ENCODE data around the gene LRPAP1.

The LRPAP1 gene

DNA sequence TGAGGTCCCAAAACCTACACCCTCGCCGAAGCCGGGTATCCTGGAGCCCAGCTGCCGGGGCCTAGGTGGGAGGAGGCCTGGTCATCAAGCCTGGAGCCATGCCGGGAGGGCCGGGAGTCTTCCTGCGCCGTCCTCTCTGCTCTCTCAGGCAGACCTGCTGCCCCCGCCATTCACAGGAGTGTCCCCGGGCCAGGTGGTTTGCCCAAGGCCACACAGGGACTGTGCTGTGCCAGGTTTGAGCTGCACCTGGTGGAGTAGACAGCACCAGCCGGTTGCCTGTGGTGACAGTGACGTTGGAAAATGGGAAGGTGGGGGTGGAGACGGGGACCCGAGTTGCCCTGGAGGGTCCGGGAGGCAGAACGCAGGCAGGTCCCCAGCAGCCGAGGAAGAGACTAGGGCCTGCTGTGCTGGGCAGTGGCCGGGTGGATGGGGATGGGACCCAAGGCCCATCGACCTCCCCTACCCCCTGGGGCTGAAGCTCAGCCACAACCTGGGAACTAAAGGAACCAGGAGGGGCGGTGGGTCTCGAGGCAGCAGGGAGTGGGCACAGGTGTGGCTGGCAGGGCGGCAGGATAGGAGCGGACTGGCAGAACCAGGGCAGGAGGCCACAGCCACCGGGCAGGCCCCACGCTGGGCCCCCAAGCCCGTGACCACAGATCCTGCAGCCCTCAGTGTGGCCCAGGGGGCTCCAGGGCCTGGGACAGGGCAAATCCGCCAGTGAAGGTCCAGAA is 59.6 kb downstream of the LRPAP1 start:
- no peak for DNase-seq (ENCODE audit: low read depth in 2 of 2)

DNA sequence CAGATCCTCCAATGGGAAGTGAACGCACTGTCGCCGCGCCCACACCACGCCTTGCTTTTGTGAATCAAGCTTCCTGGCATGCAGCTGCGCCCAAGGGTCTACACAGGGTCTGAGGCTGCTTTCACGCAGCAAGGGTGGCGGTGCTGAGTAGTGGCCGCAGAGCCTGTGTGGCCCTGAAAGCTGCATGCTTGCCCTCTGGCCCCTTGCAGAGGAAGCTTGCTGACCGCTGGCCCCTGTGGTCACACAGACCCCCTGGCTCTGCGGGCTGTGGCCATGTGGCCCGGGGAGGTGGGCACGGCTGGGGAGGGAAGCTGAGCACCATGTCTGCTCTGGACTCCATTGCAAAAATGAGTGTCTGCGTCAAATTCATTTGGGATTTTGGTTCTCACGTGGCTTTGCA is 60.3 kb downstream of the LRPAP1 start:
- DNase-seq (ENCODE audit: low read depth in 2 of 2) = no peak

DNA sequence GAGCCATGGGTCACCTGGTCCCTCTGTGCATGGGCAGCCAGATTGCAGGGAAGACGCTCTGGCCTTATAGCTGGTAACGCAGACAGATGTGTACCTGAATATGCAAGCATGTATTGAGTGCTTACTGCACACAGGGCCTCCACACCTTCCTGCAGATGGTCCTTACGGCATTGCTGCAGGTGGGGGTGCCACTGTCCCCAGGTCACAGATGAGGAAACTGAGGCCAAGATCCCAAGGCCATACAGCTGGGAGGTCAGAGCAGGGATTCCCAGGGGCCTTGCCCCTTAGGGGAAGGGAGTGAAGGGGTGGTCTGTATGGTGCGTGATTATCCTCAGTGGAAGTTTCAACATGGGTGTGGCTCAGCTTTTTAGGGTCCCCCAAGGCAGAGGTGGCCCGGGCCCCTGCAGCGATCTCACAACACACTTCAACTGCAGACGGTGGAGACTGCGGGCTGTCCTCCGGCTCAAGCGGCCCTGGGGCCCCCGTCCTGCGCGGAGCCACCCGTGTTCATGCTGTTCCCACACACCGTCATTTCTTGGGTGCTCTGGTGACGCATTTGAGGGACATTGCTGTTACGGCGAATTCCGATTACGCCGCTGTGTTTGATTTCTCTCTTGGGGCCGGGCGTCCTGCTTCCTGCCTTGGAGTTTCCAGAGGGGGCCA is 61.0 kb downstream of the LRPAP1 start:
- no peak for DNase-seq (ENCODE audit: low read depth in 2 of 2)

DNA sequence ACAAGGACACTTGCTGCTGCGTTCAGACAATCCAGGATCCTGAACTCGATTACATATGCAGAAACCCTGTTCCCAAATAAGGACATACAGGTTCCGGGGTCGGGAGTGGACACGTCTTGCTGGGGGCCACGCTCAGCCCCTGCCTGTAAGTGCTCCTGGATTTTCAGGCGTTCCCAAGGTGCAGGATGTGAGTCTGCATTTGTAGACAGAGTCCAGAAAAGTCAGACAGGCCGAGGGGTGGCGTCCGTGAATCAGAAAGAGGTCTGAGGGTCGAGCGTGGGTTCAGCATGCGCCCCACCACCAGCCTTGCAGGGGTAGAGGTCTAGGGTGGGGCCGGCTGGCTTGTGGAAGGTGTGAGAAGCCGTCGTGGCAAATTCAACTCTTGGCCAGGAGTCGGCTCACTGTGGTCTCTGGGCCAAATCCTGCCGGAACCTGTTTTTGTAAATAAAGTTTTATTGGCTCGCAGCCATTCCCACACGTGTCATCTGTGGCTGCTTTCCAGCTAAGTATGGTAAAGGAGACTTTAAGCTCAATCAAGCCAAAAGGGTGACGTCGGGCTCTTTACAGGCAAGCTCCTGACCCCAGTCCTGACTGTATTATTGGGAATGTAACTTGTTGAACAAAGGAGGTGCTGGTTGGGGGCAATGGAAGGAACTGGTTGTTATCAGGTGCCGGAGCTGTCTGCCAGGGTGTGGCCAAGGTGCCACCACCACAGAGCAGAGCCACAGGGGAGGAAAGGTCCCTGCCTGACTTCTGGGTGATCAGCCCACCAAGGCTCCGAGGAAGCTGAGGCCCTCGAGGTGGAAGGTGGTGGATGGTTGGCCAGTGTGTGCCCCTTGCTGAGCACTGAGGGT is 61.8 kb downstream of the LRPAP1 start:
- no peak for DNase-seq (ENCODE audit: low read depth in 2 of 2)

DNA sequence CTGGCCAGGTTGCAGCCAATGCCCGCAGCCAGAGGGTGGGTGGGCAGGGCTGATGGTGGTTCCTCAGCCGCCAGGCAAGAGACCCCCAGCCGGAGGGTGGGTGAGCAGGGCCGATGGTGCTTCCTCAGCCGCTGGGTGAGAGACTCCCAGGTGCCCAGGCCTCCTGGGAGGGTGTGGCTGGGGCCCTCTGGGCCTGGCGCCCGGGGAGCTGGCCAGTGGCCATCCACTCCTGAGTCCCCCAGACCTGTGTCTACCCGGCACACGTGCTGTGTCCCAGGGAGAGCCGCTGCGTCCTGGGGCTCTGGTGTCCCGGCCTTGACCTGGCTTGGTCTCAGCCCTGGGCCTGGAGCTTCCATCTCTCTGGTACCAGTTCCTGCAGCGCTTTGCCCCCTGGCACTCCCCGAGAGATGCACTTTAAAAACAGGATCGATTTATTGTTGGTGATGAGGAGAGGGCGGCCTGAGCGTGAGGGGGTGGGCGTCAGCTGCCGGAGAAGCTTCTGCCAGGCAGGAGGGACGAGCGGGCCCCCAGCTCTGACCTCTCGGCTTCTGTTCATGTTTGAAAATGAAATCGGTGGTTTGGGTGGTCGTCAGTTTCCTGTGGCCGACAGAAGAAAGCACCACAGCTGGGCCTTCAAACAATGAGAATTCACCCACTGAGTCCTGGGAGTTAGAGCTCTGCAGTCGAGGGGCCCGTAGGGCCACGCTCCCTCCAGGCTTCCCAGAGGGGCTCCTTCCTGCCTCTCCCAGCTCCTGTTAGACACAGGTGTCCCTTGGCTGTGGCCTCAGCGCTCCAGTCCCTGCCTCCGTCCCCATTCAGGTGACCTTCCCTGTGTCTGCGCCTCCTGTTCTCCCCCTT is 62.6 kb downstream of the LRPAP1 start:
- no peak for DNase-seq (ENCODE audit: low read depth in 2 of 2)

DNA sequence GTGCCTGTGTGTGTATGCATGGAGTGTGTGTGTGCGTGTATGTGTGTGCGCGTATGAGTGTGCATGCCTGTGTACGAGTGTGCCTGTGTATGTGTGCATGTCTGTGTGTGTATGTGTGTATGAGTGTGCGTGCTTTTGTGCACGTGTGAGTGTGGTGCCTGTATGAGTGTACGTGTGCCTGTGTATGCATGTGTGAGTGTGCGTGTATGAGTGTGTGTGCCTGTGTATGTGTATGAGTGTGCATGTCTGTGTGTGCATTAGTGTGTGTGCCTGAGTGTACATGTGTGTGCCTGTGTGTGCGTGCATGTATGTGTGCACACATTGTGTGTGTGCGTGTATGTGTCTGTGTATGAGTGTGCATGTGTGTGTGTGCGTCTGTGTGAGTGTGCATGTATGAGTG is 63.4 kb downstream of the LRPAP1 start:
- DNase-seq (ENCODE audit: low read depth in 2 of 2) = no peak

DNA sequence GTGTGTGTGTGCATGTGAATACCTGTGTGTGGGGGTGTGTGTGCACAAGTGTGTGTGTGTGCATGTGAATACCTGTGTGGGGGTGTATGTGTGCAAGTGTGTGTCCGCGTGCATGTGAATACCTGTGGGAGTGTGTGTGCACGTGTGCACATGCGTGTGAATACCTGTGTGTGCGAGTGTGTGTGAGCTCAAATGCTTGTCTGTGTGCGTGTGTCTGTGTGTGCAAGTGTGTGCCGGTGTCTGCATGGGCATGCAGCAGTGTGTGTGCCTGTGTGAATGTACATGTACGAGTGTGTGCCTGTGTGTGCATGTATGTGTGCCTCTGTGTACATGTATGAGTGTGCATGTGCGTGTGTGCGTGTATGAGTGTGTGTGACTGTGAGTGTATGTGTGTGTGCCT is 64.1 kb downstream of the LRPAP1 start:
- no peak for DNase-seq (ENCODE audit: low read depth in 2 of 2)

DNA sequence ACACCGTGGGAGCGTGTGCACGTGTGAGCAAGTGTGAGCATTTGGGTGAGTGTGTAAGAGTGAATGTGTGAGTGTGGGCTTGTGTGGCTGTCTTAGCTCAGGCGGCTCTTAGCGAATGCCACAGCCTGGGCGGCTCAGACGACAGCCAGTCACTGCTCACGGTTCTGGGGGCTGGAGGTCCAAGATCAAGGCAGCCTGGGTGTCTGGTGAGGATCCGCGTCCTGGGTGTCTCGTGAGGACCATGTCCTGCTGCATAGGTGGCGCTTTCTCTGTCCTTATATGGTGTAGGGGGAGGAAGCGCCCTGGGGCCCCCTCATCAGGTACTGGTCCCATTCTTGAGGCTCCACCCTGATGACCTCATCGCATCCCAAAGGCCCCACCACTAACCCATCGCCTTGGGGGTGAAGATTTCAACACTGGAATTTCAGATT is 64.6 kb downstream of the LRPAP1 start:
- no peak for DNase-seq (ENCODE audit: low read depth in 2 of 2)

DNA sequence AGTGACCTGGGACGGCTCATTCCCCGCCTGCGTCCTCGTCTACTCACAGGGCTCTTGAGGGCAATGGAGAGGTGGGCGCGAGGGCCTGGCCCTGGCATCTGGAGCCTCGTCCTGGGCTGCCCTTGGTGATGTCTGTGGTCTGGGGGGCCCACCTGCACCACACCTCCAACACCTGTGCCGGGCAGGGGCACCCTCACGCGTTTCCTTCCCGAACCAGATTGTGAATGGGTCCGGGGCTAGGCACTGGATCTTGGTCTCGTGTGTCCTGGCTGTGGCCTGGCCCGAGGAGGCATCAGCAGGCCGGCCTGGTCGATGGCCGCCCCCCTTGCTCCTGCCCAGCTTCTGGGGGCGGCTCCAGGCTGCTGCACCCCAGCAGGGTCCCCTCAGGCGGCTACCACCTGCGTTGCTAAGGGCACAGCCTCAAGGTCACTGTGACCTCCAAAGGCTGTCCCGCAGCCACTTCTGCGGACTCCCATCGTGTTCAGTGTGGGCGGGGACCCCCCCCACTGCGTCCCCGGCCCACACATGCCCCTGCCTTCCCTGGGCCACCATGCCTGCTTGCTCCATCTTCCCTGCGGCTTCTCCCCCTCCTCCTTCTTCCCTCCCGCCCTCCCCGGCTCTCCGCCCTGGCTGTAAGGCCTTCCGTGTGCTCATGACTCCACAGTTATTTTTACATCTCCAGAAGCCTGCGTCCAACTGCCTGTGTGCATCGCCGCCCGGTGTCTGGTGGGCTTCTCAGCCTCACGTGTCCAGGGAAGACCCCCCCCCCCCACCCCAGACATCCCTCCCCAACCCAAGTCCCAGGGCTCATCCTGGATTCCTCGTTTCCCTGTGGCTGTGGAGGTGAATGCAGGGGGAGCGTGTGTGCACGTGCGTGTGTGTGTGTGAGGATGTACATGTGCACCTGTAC is 65.3 kb downstream of the LRPAP1 start:
- no peak for DNase-seq (ENCODE audit: low read depth in 2 of 2)

DNA sequence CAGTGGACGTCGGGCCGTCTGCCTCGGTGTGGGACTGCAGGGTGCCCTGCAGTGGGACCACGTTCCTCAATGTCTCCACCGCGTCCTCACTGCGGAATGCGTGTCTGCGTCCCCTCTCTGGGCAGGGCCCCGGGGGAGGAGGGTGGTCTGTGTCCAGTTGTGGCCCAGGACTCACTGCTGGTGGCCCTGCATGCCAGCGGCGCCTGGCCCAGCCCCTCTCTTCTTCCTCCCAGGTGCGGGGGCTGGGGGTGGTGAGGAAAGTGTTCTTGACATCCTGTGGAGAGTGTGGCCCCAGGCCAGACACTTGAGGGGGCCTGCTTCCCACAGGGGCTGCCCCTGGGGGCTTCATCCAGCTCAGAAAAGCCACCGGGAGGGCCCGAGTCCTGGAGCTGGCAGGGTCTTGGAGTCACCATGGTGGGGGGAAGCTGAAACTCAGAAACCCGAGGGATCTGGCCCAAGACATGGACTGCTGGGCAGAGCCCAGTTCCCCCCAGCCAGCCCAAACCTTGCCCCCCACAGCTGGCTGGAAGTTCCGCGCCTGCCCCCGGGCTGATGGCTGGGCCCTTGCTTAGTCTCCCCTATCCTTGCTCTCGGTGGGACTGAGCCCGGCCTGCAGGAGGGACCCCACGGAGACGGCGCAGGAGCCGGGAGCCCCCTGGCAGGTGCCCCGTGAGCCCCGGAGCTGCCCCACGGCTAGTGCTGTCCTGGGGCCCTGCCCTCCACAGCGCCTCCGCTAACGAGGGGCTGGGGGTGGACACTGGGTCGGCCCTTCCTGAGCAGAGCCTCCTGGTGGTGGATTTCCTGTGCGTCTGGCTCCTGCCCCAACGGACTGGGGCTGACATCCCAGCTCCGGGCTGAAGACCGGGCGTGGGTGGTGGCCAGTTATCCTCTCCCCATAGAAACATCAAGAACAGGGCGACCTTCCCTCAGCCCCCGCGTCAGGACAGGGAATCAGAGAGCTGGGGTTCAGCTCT is 66.2 kb downstream of the LRPAP1 start:
- DNase-seq (ENCODE audit: low read depth in 2 of 2) = no peak

DNA sequence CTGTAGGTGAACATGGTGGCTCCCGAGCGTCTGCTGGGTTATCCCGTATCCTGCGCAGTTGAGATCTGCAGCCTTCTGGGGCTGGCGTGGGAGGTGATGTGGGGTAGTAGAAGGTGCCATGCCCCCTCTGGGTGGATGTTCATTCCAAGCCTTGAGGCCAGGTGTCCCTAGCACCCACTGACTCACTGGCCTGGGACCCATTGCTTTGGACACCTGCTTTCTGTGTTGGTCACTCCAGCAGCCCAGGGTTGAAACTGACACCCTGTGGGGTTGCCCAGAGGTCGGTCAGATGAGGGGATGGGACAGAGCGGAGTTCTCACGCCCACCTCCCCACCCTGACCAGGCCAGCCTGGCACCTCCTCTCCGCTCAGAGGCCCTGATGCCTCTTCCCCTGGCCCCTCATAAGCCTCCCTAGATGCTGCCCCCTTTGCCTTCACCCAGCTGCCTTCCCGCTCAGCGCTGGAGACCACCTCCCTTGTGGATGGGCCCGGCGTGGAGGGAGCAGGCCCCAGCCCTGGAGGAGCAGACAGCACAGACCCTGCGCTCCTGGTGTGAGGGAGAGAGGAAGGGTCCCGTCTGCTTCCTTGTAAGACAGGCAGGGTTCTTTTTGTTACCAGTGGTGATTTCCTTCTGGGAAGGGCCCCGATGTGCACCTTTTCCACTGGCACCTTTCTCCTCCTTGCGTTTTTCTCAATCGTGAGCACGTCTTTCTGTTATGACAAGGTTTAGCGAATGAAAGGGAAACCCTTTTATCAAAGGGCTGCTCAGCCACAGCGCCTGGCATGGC is 67.1 kb downstream of the LRPAP1 start:
- DNase-seq (ENCODE audit: low read depth in 2 of 2) = no peak

DNA sequence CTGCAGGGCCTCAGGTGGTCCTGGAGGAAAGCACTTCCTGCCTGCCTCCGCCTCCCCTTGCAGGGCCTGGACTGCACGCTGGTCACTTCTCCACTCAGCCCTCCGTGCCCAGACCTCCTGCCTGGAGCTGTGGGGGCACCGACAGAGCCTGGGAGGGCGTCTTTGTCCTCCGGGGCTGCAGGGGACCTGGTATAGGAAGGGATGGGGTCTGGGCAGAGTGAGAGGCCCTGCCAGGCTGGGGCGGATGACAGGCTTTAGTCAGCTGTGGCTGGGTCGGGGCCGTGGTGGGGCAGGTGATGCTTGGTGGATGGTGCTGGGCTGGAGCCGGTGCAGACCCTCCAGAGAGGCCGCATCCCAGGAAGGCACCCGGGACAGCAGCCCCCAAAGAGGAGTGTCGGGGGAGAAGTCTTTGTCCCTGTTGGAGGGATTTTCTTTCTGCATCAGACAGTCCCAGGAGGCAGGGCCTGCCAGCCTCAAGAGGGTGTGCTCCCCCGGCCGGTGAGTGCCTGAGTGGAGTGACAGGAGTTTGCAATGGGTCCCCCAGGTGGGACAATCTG is 67.8 kb downstream of the LRPAP1 start:
- no peak for DNase-seq (ENCODE audit: low read depth in 2 of 2)

DNA sequence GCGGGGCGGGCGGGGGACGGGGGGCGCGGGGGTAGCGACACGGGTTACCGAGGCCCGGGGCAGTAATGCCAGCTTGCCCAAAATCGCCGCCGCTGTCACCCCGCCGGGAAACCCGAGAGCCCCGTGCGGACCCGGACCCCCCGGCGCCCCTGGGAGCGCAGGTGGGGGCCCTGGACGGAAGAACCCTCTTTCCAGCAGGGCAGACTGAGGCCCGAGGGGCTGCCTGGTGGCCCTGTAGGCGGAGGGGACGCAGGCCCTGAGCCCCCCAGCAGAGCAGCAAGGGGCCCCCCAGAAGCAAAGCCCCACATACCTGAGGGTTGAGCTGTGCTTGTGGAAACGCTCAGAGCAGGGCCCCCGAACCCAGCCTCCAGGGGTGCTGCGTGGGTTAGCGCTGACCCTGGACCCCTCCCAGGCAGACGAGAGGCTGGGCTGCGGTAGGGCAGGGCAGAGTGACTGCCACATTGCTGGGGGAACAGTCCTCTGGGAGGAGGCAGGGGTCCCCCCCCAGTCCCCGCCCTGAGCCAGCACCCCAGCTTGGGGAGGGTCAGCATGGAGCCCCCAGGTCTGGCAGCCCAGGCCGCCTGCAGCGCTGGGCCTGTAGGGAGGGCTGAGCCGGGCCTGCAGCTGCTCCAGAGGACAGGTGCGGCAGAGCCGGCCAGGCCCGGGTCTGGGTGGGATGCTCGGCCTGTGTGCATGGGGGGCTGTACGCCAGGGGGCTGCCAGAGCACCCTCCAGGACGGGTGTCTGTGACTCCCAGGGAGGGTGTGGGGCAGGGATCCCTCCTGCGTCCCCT is 68.5 kb downstream of the LRPAP1 start:
- DNase-seq (ENCODE audit: low read depth in 2 of 2) = no peak

DNA sequence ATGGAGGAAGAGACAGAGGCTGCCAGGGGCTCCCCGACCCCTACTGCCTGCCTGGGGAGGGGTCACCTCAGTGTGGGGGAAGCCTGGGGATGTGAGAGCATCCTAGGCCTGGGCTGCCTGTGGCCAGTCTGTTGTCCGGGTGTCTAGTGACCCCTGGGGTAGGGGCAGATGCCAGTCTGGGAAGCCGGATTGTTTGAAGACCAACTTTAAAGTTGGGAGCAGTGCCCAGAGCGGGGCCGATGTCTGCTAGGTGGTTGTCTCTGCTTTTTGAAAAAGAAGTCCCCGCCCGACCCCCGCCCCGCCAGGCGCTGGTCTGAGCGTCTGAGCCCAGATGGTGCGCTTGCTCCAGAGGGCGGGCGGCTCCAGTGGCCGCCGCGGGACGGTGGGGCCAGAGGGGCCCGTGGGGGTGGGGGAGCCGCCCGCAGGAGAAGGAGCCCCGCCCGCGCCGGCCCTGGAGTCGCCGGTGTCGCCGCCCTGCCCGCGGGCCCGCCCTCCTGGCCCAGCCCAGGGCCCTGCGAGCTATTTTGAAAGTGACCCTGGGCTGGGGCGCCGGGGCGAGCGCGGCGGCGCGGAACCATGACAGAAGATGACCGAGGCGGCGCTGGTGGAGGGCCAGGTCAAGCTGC is 69.3 kb downstream of the LRPAP1 start, which contains the start of gene DOK7:
Gene DOK7 (plus strand): TSS at position 517 of the 626 bp plus-strand sequence. CDS start 70 bp downstream, at position 587.
- no peak for DNase-seq (ENCODE audit: low read depth in 2 of 2)

DNA sequence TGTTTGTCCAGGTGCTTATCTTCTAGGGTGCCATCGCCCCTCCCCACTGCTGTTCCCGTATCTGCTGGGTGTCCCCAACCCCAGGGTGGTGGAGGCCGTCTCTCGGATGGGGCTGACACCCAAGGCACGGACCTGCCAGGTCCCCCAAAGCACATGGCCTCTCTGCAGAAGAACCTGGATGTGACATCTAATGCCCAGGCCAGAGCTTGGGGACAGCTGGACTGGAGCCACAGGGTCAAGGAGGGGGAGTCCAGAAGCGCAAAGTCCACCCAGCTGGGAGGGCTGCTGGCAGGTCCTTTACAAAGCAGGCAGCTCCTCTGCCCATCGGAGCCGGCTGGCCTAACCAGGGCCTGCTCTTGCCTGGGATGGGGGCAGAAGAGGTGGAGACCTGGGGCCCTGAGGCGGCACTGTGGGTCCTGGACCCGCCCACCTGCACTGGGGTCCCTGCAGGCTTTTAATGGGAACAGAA is 69.9 kb downstream of the LRPAP1 start:
- DNase-seq (ENCODE audit: low read depth in 2 of 2) = no peak

DNA sequence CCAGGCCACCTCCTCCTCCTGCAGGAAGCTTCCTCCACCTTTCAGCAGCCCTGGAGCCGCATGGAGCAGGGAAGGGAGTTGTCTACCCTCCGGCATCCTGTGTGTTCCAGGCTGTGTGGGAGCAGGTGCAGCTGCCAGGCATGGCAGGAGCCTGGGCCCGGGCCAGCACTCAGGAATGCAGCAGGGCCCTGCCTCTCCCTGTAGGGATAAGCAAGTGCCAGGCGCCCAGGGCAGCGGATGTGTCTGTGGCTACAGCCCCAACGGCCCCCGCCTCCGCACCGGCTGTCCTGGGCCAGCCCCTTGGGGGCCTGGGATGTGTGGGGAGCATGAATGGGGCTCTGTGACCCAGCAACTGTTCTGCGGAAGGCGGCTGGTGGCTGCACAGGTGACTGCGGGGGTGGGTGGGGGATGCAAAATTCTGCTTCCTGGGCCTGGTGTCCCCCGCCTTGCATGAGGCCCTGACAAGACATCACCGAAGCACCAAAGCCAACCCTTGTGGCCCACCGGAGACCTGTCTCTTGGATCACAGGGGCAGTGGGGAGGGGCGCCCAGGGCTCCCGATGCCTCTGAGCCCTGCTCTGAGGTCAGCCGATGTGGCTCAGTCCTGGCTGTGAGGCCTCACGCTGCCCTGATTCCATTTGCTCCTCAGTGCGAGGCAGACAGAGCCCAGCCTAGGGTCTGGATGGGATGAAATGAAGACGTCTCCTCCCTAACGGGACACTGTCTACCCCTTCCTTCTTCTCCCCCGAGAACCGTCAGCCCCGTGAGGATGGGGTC is 70.5 kb downstream of the LRPAP1 start:
- no peak for DNase-seq (ENCODE audit: low read depth in 2 of 2)

Data from stimulated activated CD8-positive, alpha-beta memory T cell treated with anti-CD3 and anti-CD28 coated beads, Interleukin-7, amount 100 ng/mL, for 4 hours (primary cell).